Motor neuron (in vitro differentiated cells): Measurements from ENCODE around the gene SCARF2. TPM values are rescaled to one million over a fixed set of nuclear protein-coding genes. Genes with fewer than 3 reads are reported as not detected.
A peak's percentile ranks its signal among the peaks of the same experiment; 100 is the strongest.
"Not testable (repeated sequence)": the region's sequence is repeated elsewhere in the genome, so short reads cannot be mapped to it uniquely, and the experiment has no call there.

Source experiments
- ATAC-seq, 8 experiments: fragments of 200-7000 bp; cut with Tn5 transposase; replicated peaks in 6 of 8; 2 replicates each; pipeline ENCODE4 v1.8.0; 2021; ENCODE audit warnings: mild to moderate bottlenecking in 8 of 8, moderate library complexity in 8 of 8
- H3K27ac ChIP-seq, 2 donors: fragments of 250-450 bp; sonication (Bioruptor Pico); 2 replicates each; pipeline ENCODE4 v1.9.0; 2021; ENCODE audit warnings: antibody characterized with exemption in 2 of 2, mild to moderate bottlenecking in 2 of 2, moderate library complexity in 1 of 2
- H3K4me1 ChIP-seq, 2 donors: fragments of 250-450 bp; sonication (Bioruptor Pico); replicated peaks in 1 of 2; 2 replicates each; pipeline ENCODE4 v1.6.1; 2021; ENCODE audit warnings: antibody characterized with exemption in 2 of 2, mild to moderate bottlenecking in 2 of 2, moderate library complexity in 1 of 2
- H3K4me3 ChIP-seq, 5 donors: fragments of 250-450 bp; sonication (Bioruptor Pico); 2 replicates each; pipeline ENCODE4 v1.9.0; 2021; ENCODE audit warnings: antibody characterized with exemption in 5 of 5, mild to moderate bottlenecking in 5 of 5, moderate library complexity in 4 of 5
- WGBS, 10 experiments: fragments of 450-650 bp; shearing (Covaris generic); methylation state at CpG; one replicate each; pipeline ENCODE4 v1.0.0; 2022; 5-methylcytosine and 5-hydroxymethylcytosine counted together
- in situ Hi-C, 9 experiments: fragments of 400-800 bp; cut with MboI; loops; one replicate each; pipeline ENCODE4 v1.15.0; 2021; ENCODE audit warnings: low sequenced_read_pairs in 9 of 9, low pct_unique_long_range_greater_than_20kb in 2 of 9; ENCODE audit not compliant: unreplicated experiment in 9 of 9
- total RNA-seq, 8 experiments: library from RNA; unstranded; fragments of 300-600 nt; gene quantifications; 2 replicates each; pipeline versions ENCODE4 v1.2.3 to v1.2.4, GENCODE V29; 2022

The SCARF2 gene
- total RNA-seq, 8 experiments from 2014 or later, result 1.6 to 21.3 (median 4.6) TPM

- ATAC-seq, result no peak
Observed at GRCh38 chr22:20420157-20420842, 17.3 kb downstream of the SCARF2 start.

GRCh38 chr22:20419664-20419951, 18.0 kb downstream of the SCARF2 start:
- no peak for ATAC-seq
- Histone ChIP-seq H3K4me1 (peaks cover 15 to 31% of the 10 kb centered on the region in 2 donors), H3K27ac (no peak overlapping the region), H3K4me3 (no peak overlapping the region)
- in situ Hi-C loops, result no loop called here
- 71 to 100% (median 86%) methylated on average over 1 of the region's 2 CpGs; no CpG with 5 or more reads in 4 of the 10 experiments for WGBS, 10 experiments

More at GRCh38 chr22:20420157-20420842, 17.3 kb downstream of the SCARF2 start:
- Histone ChIP-seq H3K27ac (peak overlapping the region in 1 of 2 donors; percentile 10), H3K4me3 (no peak overlapping the region), H3K4me1 (peaks cover 15 to 31% of the 10 kb centered on the region in 2 donors)
- in situ Hi-C loops, result no loop called here
- WGBS, 10 experiments, result 69 to 100% (median 91%) methylated on average over 1 to 7 of the region's 11 CpGs; no CpG with 5 or more reads in 4 of the 10 experiments

GRCh38 chr22:20418211-20418788, 19.3 kb downstream of the SCARF2 start:
- 0 to 70% (median 6%) methylated on average over 1 to 11 of the region's 42 CpGs; no CpG with 5 or more reads in 4 of the 10 experiments for WGBS, 10 experiments
- ATAC-seq, result peak; percentile 70 to 95 (median 88)
- Histone ChIP-seq H3K4me3 (peak overlapping the region; percentile 9 to 37 (median 20)), H3K4me1 (peaks cover 13 to 22% of the 10 kb centered on the region in 2 donors), H3K27ac (no peak overlapping the region)
- in situ Hi-C loops, result no loop called here

GRCh38 chr22:20415699-20416098, 21.9 kb downstream of the SCARF2 start:
- in situ Hi-C loops, H3K27ac ChIP-seq, H3K4me3 ChIP-seq, ATAC-seq: not testable (repeated sequence)
- 79 to 100% (median 92%) methylated on average over 1 to 2 of the region's 3 CpGs; no CpG with 5 or more reads in 7 of the 10 experiments for WGBS, 10 experiments
- H3K4me1 ChIP-seq, result peaks cover 11 to 20% of the 10 kb centered on the region in 2 donors

DNA sequence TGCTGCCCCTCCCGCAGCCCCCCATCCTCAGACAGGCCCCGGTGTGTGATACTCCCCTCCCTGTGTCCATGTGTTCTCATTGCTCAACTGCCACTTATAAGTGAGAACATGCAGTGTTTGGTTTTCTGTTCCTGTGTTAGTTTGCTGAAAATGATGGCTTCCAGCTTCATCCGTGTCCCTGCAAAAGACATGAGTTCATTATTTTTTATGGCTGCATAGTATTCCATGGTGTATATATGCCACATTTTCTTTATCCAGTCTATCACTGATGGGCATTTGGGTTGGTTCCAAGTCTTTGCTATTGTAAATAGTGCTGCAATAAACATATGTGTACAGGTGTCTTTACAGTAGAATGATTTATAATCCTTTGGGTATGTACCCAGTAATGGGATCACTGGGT, 22.4 kb downstream of the SCARF2 start:
- 0 to 100% (median 100%) methylated on average over 1 to 2 of the region's 3 CpGs; no CpG with 5 or more reads in 5 of the 10 experiments for WGBS, 10 experiments
- in situ Hi-C loops, ATAC-seq, H3K4me3 ChIP-seq, H3K27ac ChIP-seq: not testable (repeated sequence)
- peaks cover 11 to 19% of the 10 kb centered on the region in 2 donors for H3K4me1 ChIP-seq

GRCh38 chr22:20414450-20414849, 23.2 kb downstream of the SCARF2 start:
- Histone ChIP-seq H3K27ac (no peak overlapping the region), H3K4me3 (no peak overlapping the region), H3K4me1 (peaks cover 11 to 18% of the 10 kb centered on the region in 2 donors)
- in situ Hi-C loops, result no loop called here
- WGBS, 10 experiments, result 19 to 100% (median 53%) methylated on average over 1 to 3 of the region's 3 CpGs
- ATAC-seq, result no peak

DNA sequence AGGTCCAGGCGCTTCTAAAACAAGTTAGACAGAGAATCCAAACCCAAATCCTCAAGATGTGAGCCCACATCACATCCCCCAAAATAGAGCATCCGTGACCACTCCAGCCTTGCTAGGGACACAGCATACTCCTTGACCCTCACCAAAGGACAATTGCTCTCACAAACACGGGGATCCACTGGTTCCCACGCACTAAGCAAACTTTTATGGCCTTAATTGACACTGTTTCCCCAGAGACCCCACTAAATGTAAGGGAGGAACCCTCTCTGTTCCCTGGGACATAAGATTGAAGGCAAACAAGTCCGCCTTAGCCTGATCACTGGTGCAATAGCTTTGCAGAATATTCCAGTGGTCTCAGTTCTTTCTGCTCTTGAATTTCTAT, 23.6 kb downstream of the SCARF2 start:
- ATAC-seq, result no peak
- Histone ChIP-seq H3K4me1 (peaks cover 11 to 18% of the 10 kb centered on the region in 2 donors), H3K4me3 (no peak overlapping the region), H3K27ac (no peak overlapping the region)
- in situ Hi-C loops, result no loop called here
- WGBS, 10 experiments, result 30 to 100% (median 87%) methylated on average over 1 to 5 of the region's 5 CpGs; no CpG with 5 or more reads in 2 of the 10 experiments

GRCh38 chr22:20413217-20414058, 24.2 kb downstream of the SCARF2 start:
- Histone ChIP-seq H3K4me1 (peaks cover 11 to 16% of the 10 kb centered on the region in 2 donors), H3K4me3 (no peak overlapping the region), H3K27ac (no peak overlapping the region)
- in situ Hi-C loops, result no loop called here
- ATAC-seq, result no peak
- WGBS, 10 experiments, result 65 to 100% (median 92%) methylated on average over 2 to 6 of the region's 9 CpGs; no CpG with 5 or more reads in 2 of the 10 experiments

DNA sequence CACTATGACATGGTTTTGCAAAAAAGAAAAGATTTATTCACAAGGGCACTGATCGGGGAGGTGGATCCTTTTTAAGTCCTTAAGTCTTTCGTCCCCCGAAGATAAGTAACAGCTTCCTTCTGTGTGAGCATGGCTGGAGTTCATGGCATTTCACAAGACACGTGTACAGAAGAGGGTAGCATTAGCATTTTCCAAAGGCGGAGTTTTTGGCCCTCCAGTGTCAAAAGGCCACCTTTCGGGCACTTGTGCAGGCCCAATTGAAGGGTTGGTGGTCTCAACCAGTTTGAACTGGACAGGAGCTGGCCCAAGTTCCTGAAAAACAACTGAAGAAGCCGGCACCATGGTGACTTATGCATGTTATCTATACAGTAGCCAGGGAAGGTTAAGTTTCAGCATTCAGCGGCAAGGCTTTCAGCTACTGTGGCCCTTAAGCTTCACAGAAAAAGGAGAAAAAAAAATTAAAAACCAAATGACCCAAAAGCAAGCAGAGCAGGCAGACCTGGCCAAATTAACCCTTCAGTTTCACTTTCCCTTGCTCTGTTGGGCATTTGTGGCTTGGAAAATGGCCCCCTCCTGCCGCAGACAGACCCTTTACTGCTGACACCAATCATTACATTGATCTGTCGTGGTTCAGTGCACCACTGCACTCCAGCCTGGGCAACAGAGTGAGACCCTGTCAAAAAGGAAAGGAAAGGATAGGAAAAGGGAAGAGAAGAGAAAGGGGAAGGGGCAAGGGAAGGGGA, 25.0 kb downstream of the SCARF2 start:
- peaks cover 11 to 14% of the 10 kb centered on the region in 2 donors for H3K4me1 ChIP-seq
- WGBS, 10 experiments, result 31 to 100% (median 40%) methylated on average over 1 to 8 of the region's 10 CpGs; no CpG with 5 or more reads in 3 of the 10 experiments
- H3K27ac ChIP-seq, result peak overlapping the region in 1 of 2 donors; percentile 69
- ATAC-seq, result peak in 5 of 8 experiments; percentile 47 to 61 (median 51)
- no peak overlapping the region for H3K4me3 ChIP-seq
- in situ Hi-C loops, result no loop called here

- in situ Hi-C loops, result not testable (repeated sequence)
Observed at GRCh38 chr22:20409385-20409784, 28.2 kb downstream of the SCARF2 start.

GRCh38 chr22:20408891-20409290, 28.7 kb downstream of the SCARF2 start:
- in situ Hi-C loops, result no loop called here
- H3K27ac ChIP-seq, result no peak overlapping the region
- H3K4me3 ChIP-seq, result no peak overlapping the region
- 57 to 91% (median 86%) methylated on average over 1 to 4 of the region's 4 CpGs; no CpG with 5 or more reads in 6 of the 10 experiments for WGBS, 10 experiments
- ATAC-seq, result peak in 1 of 8 experiments; percentile 34
- H3K4me1 ChIP-seq, result peaks cover 11 to 14% of the 10 kb centered on the region in 2 donors

More at GRCh38 chr22:20409385-20409784, 28.2 kb downstream of the SCARF2 start:
- peaks cover 11 to 14% of the 10 kb centered on the region in 2 donors for H3K4me1 ChIP-seq
- WGBS, 10 experiments, result 80 to 97% (median 88%) methylated on average over 1 to 3 of the region's 3 CpGs; no CpG with 5 or more reads in 1 of the 10 experiments
- not testable (repeated sequence) for H3K4me3 ChIP-seq, ATAC-seq, H3K27ac ChIP-seq

DNA sequence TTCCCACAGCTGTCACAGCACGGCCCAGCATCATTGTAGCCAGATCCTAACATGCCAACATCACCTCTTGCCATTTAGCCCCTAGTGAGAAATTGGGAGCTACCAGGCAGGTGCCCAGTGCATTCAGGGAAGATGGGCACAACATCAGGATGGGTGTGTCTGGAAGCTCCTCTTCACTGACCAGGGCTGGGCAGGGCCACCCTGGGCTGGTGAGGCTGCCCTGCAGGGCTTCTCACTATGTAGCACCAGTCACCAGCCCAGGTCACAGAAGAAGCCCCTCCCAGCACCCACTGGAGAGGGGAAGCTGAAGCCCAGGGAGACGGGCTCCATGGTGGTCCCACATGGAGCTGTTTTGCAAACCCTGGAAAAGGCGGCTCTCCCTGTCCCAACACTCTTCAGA, 29.8 kb downstream of the SCARF2 start:
- no peak overlapping the region for H3K27ac ChIP-seq
- H3K4me3 ChIP-seq, result no peak overlapping the region
- WGBS, 10 experiments, result 60 to 100% (median 71%) methylated on average over 1 of the region's 3 CpGs; no CpG with 5 or more reads in 7 of the 10 experiments
- ATAC-seq, result no peak
- in situ Hi-C loops, result no loop called here
- peaks cover 9 to 10% of the 10 kb centered on the region in 2 donors for H3K4me1 ChIP-seq
